ENCODE results near the gene GAB1. TPM values are rescaled to one million over a fixed set of nuclear protein-coding genes. Genes with fewer than 3 reads are reported as not detected.

The GAB1 gene
- total and polyA plus RNA-seq, 2 donors from 2014 or later: 3.6 to 38.0 TPM

DNA sequence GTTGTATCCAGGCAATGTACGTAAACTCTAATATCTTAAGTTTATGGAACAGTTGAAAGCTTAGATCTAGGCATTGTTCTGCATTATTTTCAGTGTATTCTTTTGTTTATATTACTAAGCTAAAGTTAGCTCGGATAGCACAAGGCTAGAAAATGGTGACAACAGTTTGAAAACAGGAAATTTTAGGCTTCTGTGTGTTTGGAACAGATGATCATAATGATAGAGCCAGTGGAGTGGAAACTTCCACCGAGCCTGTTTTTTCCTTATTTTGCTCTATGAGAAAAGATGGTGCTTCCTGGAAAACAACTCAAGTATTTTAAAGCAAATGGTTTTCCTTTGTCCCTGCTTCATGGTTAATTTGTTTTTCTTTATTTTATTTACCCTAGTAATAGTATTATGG is 70.8 kb downstream of the GAB1 start:
- no peaks in the 10 kb centered on the region for H3K27me3 ChIP-seq (ENCODE audit: control insufficient read depth, insufficient read depth, low read length)
- H3K9ac ChIP-seq (ENCODE audit: low read length in 3 of 3): no peak overlapping the region
- DNase-seq (peak in 1 of 5 donors; percentile 32), FAIRE-seq (no peak)
- H3K36me3 ChIP-seq (ENCODE audit: control insufficient read depth in 2 of 3, insufficient read depth in 3 of 3, low read length in 3 of 3): no peaks in the 10 kb centered on the region
- intact Hi-C loops (cut with DNase I): no loop called here
- H3K4me3 ChIP-seq (ENCODE audit: low read length in 3 of 3): no peak overlapping the region
- no peaks in the 10 kb centered on the region for H3K9me3 ChIP-seq (ENCODE audit: control insufficient read depth in 2 of 3, insufficient read depth in 1 of 3, low read length in 3 of 3)
- peaks cover 2 to 62% (median 30%) of the 10 kb centered on the region in 3 donors for H3K4me1 ChIP-seq (ENCODE audit: control insufficient read depth in 2 of 3, insufficient read depth in 2 of 3, low read depth in 1 of 3, low read length in 3 of 3)
- H3K27ac ChIP-seq (ENCODE audit: low read depth in 2 of 2, low read length in 2 of 2): peak overlapping the region; percentile 33 to 38
- TF ChIP-seq, protein P1, sequence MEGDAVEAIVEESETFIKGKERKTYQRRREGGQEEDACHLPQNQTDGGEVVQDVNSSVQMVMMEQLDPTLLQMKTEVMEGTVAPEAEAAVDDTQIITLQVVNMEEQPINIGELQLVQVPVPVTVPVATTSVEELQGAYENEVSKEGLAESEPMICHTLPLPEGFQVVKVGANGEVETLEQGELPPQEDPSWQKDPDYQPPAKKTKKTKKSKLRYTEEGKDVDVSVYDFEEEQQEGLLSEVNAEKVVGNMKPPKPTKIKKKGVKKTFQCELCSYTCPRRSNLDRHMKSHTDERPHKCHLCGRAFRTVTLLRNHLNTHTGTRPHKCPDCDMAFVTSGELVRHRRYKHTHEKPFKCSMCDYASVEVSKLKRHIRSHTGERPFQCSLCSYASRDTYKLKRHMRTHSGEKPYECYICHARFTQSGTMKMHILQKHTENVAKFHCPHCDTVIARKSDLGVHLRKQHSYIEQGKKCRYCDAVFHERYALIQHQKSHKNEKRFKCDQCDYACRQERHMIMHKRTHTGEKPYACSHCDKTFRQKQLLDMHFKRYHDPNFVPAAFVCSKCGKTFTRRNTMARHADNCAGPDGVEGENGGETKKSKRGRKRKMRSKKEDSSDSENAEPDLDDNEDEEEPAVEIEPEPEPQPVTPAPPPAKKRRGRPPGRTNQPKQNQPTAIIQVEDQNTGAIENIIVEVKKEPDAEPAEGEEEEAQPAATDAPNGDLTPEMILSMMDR (IDR thresholded peaks at IDR 0.05; ENCODE audit: borderline replicate concordance, extremely low read depth, insufficient read depth): no peak

DNA sequence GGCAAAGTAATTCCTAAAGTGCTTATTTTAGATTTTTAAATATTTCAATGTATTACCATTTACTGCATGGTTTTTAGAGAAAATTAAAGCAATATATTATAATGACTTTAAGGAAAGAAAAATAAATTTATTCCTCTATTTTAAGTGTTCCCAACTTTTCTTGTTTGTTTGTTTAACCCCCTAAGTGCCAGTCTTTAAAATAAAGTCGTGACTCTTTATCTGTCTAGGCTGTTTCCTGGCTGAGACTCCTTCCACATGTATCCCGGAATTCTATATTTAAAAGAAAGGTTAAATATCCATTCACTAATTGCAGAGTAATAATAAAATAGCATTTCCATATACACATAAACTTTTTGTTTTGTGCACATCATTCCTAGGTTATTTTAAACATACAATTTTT is 71.2 kb downstream of the GAB1 start:
- Histone ChIP-seq H3K27me3 (ENCODE audit: control insufficient read depth, insufficient read depth, low read length) (no peaks in the 10 kb centered on the region), H3K4me1 (ENCODE audit: control insufficient read depth in 2 of 3, insufficient read depth in 2 of 3, low read depth in 1 of 3, low read length in 3 of 3) (peaks cover 2 to 61% (median 30%) of the 10 kb centered on the region in 3 donors), H3K9me3 (ENCODE audit: control insufficient read depth in 2 of 3, insufficient read depth in 1 of 3, low read length in 3 of 3) (no peaks in the 10 kb centered on the region), H3K9ac (ENCODE audit: low read length in 3 of 3) (no peak overlapping the region), H3K4me3 (ENCODE audit: low read length in 3 of 3) (no peak overlapping the region), H3K27ac (ENCODE audit: low read depth in 2 of 2, low read length in 2 of 2) (no peak overlapping the region), H3K36me3 (ENCODE audit: control insufficient read depth in 2 of 3, insufficient read depth in 3 of 3, low read length in 3 of 3) (no peaks in the 10 kb centered on the region)
- TF ChIP-seq, protein P1 (IDR thresholded peaks at IDR 0.05; ENCODE audit: borderline replicate concordance, extremely low read depth, insufficient read depth): no peak
- intact Hi-C loops (cut with DNase I): no loop called here
- DNase-seq: no peak
- FAIRE-seq: peak; percentile 41

DNA sequence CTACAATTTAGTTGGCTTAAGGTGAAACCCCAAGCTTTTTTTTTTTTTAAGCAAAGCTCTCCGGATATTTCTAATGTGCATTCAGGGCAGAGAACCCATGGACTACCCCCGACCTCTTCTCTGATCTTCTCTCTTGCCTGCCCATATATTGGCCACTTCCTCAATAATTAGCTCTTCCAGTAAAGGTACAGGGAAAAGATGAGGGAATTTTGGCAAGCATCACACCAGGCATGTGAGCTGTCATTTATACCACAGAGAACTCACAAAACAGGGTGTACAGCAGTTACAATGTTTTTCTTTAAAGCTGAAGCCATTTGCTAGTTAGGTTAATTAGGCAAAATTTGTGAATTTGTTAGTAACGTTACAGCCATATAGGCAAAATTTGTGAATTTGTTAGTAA is 73.3 kb downstream of the GAB1 start:
- H3K4me3 ChIP-seq (ENCODE audit: low read length in 3 of 3): no peak overlapping the region
- TF ChIP-seq, protein P1 (IDR thresholded peaks at IDR 0.05; ENCODE audit: borderline replicate concordance, extremely low read depth, insufficient read depth): no peak
- no peaks in the 10 kb centered on the region for H3K9me3 ChIP-seq (ENCODE audit: control insufficient read depth in 2 of 3, insufficient read depth in 1 of 3, low read length in 3 of 3)
- H3K9ac ChIP-seq (ENCODE audit: low read length in 3 of 3): no peak overlapping the region
- H3K4me1 ChIP-seq (ENCODE audit: control insufficient read depth in 2 of 3, insufficient read depth in 2 of 3, low read depth in 1 of 3, low read length in 3 of 3): peaks cover 2 to 47% (median 21%) of the 10 kb centered on the region in 3 donors
- intact Hi-C loops (cut with DNase I): no loop called here
- no peak for FAIRE-seq
- H3K36me3 ChIP-seq (ENCODE audit: control insufficient read depth in 2 of 3, insufficient read depth in 3 of 3, low read length in 3 of 3): no peaks in the 10 kb centered on the region
- H3K27me3 ChIP-seq (ENCODE audit: control insufficient read depth, insufficient read depth, low read length): no peaks in the 10 kb centered on the region
- no peak overlapping the region for H3K27ac ChIP-seq (ENCODE audit: low read depth in 2 of 2, low read length in 2 of 2)
- no peak for DNase-seq

All from kidney (tissue), 14 donors.